ENCODE measurements around the gene MIF4GD.

Gene MIF4GD

DNA sequence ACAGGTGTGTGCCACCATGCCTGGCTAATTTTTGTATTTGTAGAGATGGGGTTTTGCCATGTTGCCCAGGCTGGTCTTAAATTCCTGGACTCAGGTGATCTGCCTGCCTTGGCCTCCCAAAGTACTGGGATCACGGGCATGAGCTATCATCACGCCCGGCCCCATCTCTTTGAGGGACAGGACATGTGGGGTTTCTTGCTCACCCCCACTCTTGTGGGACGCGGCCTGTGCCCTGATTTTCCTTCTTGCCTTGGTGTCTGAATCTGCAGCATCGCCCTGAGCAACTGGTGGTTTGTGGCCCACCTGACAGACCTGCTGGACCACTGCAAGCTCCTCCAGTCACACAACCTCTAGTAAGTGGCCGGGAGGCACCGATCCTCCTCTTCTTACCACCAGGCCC is 40.0 kb downstream of the MIF4GD start:
- DNase-seq = no peak

GRCh38 chr17:75228847-75229246 is 42.2 kb downstream of the MIF4GD start:
- DNase-seq = no peak

DNA sequence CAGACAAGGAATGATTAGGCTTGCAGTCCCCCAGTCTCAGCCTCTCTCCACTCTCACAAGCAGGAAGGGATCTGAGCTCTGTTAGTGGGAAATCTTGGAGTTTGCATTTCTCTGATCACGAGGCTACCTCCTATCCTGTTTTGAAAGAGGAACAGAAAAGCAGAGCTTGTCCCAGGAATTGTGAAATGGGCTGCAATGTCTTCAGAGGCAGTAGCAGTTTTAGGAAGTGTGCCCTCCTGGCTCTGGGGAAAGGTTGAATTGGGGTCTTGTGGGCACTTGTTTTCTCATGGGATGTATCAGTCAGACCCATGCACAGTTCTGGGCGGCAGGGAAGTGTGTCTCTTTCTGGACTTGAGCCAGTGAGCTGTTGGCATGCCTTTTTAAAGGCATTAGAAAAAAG is 42.7 kb downstream of the MIF4GD start:
- DNase-seq = no peak

DNA sequence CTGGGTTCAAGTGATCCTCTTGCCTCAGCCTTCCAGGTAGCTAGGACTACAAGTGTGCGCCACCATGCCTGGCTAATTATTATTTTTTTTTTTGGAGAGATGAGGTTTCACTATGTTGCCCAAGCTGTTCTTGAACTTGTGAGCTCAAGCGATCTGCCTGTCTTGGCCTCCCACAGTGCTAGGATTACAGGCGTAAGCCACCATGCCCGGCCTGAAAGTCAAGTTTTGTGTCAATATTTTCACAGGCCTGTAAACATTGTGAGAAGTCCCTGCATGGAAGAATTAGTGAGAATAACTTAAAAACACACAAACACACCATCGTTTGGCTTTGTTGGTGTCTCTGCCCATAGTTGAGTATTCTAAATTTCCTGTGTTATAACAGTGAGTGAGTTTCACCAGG is 43.3 kb downstream of the MIF4GD start:
- DNase-seq = no peak

GRCh38 chr17:75225016-75225415 is 46.0 kb downstream of the MIF4GD start:
- no peak for DNase-seq

DNA sequence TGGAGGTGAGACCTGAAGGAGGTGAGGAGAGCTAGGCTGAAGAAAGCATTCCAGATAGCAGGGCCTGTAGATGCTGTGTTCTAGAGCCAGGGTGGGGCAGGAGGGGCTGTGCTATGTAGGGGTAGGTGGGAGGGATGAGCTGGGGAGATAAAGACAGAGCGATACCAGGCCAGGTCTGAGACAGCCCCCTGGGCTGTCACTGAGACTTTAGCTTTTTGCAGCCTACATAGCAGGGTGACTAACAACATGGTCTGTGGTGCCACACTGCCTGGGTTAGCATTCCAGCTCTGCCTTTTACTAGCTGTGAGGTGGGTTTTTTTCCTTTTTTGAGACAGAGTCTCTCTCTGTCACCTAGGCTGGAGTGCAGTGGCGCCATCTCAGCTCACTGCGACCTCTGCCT is 51.2 kb downstream of the MIF4GD start:
- no peak for DNase-seq

DNA sequence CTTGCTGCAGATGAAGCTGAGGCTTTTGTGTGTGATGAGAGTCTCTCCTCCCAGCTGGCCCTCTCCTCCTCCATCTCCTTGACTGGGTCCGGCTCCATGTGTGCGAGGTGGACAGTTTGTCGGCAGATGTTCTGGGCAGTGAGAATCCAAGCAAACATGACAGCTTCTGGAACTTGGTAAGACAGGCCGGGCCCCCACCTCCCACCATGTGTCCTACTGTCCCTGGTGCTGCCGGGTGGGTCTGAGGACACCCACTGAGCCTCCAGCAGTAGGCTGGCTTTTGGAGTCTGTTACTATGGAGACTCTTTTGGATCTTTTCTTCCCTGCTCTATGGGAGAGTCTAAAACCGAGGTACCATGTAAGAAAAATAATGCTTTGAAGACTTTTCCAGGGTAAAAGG is 52.9 kb downstream of the MIF4GD start:
- DNase-seq = no peak
